ENCODE measurements around the gene GLI3.

DNA sequence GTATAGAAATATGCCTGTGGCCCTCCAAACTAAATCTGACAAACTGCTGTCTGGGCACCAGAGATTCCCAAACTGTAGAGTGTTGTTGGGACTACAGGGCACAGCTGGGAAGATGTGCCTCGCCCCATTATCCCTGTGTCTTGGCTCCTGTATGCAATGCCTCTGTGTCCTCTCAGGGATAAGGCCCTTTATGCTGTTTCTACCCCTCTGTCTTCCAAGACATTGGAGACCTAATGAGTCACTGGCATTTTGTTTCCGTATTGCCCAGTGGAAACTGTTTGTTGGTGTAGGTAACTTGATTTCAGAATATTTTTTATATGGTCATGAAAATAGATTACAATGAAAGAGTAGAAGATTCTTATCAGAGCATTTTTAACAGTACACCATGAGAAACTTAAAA lies 183.2 kb downstream of the GLI3 start:
- TF ChIP-seq, protein P1, sequence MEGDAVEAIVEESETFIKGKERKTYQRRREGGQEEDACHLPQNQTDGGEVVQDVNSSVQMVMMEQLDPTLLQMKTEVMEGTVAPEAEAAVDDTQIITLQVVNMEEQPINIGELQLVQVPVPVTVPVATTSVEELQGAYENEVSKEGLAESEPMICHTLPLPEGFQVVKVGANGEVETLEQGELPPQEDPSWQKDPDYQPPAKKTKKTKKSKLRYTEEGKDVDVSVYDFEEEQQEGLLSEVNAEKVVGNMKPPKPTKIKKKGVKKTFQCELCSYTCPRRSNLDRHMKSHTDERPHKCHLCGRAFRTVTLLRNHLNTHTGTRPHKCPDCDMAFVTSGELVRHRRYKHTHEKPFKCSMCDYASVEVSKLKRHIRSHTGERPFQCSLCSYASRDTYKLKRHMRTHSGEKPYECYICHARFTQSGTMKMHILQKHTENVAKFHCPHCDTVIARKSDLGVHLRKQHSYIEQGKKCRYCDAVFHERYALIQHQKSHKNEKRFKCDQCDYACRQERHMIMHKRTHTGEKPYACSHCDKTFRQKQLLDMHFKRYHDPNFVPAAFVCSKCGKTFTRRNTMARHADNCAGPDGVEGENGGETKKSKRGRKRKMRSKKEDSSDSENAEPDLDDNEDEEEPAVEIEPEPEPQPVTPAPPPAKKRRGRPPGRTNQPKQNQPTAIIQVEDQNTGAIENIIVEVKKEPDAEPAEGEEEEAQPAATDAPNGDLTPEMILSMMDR (IDR thresholded peaks at IDR 0.05) = no peak
- no peak for TF ChIP-seq POLR2AphosphoS5 (IDR thresholded peaks at IDR 0.05)
